Activated CD4-positive, alpha-beta T cell treated with anti-CD3 and anti-CD28 coated beads for 36 hours (primary cell): ENCODE data around the gene DEGS1. TPM values are rescaled to one million over a fixed set of nuclear protein-coding genes. Genes with fewer than 3 reads are reported as not detected.

Experiments
- ATAC-seq: fragments of 200-7000 bp; cut with Tn5 transposase; one replicate; pipeline ENCODE4 v1.10.0; 2021; ENCODE audit warnings: mild to moderate bottlenecking, moderate library complexity
- CTCF ChIA-PET: fragments of 350-600 bp; sonication (Branson Sonifier 250); formaldehyde crosslinking; loops from one replicate; lab custom pipeline; 2021; ENCODE audit warnings: antibody characterized with exemption; lab: Charles Lee
- POLR2A ChIA-PET: fragments of 350-600 bp; sonication (Branson Sonifier 250); formaldehyde crosslinking; loops from one replicate; lab custom pipeline; 2021; ENCODE audit warnings: antibody characterized with exemption, inconsistent platforms; lab: Charles Lee
- DNase-seq: peaks from one replicate; pipeline ENCODE4 v3.0.0-alpha.2; 2020
- H3K27ac Mint-ChIP-seq: one replicate; pipeline ENCODE4 v1.8.0; 2021; ENCODE audit warnings: mixed read lengths
- H3K27me3 Mint-ChIP-seq: one replicate; pipeline ENCODE4 v1.8.0; 2021; ENCODE audit warnings: mixed read lengths
- H3K36me3 Mint-ChIP-seq: one replicate; pipeline ENCODE4 v1.8.0; 2021; ENCODE audit warnings: low read depth, mixed read lengths
- H3K4me1 Mint-ChIP-seq: one replicate; pipeline ENCODE4 v1.8.0; 2021; ENCODE audit warnings: mixed read lengths
- H3K4me3 Mint-ChIP-seq: one replicate; pipeline ENCODE4 v1.8.0; 2021; ENCODE audit warnings: mild to moderate bottlenecking, moderate library complexity, mixed read lengths
- H3K9me3 Mint-ChIP-seq: one replicate; pipeline ENCODE4 v1.8.0; 2021; ENCODE audit warnings: low read depth, mixed read lengths
- intact Hi-C, 2 experiments: fragments of 100-400 bp; cut with DNase I in 1 of 2; cut with micrococcal nuclease in 1 of 2; formaldehyde crosslinking; loops; one replicate each; pipeline versions ENCODE4 v1.14.2 to v1.15.1; 2022 to 2024; cut with DNase I, micrococcal nuclease
- total RNA-seq, 2 experiments: library from RNA; stranded (reverse); gene quantifications; one replicate each; pipeline ENCODE4 v1.2.3, GENCODE V29; 2021

Gene DEGS1
- 10 to 100 TPM; 24.0 to 24.5 TPM for total RNA-seq

- ChIA-PET CTCF (interaction anchor here (0.9 to 1.4 kb wide), 3 partner anchors 9 to 22 kb away, joined by 3 to 5 read pairs (median 3); no protein-coding TSS in a partner anchor), POLR2A (interaction anchor here (1.2 to 1.6 kb wide), 2 partner anchors 9 to 14 kb away, joined by 5 to 7 read pairs; no protein-coding TSS in a partner anchor)
- ATAC-seq = peak; percentile 77
- Mint-ChIP-seq H3K27me3 (peaks cover 5% of the 10 kb centered on the region), H3K4me1 (peaks cover 45% of the 10 kb centered on the region), H3K9me3 (no peaks in the 10 kb centered on the region), H3K4me3 (peak within 1 kb of the TSS; percentile 82), H3K36me3 (peaks cover 19% of the 10 kb centered on the region), H3K27ac (peak within 1 kb of the TSS; percentile 95)
- intact Hi-C loops = loop anchor here (1.0 to 10.0 kb wide), 16 partner anchors 14 to 1262 kb away; partner anchors contain the start of genes NVL (in 2 of the 2), CAPN2 (in 1 of the 2), FBXO28 (in 1 of the 2) and TP53BP2 (in 1 of the 2)
- peak; percentile 91 for DNase-seq
These were observed at the start of gene DEGS1 for GRCh38 chr1:224182866-224183590. TSS of gene DEGS1 (plus strand) at chr1:224183240. CDS start at chr1:224183337, 97 bp downstream.

DNA sequence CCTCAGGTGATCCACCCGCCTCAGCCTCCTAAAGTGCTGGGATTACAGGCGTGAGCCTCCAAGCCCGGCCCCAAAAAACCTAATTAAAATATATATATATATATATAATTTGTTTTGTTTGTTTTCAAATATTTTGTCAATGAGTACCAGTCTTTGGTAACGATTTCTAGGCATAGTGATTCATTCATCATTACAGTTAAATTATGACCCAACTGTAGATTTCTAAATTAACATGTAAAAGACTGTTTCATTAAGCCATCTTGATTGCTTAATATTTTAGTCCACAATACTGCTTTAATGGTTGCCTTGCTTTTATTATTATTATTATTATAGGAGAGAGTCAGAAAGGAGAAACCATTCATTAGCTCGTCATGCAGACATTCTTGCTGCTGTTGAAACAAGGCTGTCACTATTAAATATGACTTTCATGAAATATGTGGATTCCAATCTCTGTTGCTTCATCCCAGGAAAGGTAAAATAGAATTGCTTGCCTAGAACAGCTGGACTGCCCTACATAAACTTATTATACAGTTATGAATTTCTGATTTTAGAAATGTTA is 49.2 kb upstream of the DEGS1 start:
- POLR2A ChIA-PET = no interaction called here

GRCh38 chr1:224137518-224137917 is 45.5 kb upstream of the DEGS1 start:
- DNase-seq (no peak), ATAC-seq (no peak)
- Mint-ChIP-seq H3K27ac (no peak overlapping the region), H3K27me3 (no peaks in the 10 kb centered on the region), H3K4me3 (no peak overlapping the region), H3K9me3 (no peaks in the 10 kb centered on the region), H3K36me3 (peaks cover 13% of the 10 kb centered on the region), H3K4me1 (no peaks in the 10 kb centered on the region)
- ChIA-PET POLR2A (no interaction called here), CTCF (interaction anchor here (0.5 to 2.0 kb wide), 2 partner anchors 15 to 88 kb away, joined by 3 to 5 read pairs; no protein-coding TSS in a partner anchor)
- intact Hi-C loops = no loop called here

More for the DNA sequence above, 49.2 kb upstream of the DEGS1 start:
- Mint-ChIP-seq H3K27me3 (no peaks in the 10 kb centered on the region), H3K27ac (no peak overlapping the region), H3K4me3 (no peak overlapping the region), H3K4me1 (no peaks in the 10 kb centered on the region), H3K36me3 (peaks cover 35% of the 10 kb centered on the region), H3K9me3 (no peaks in the 10 kb centered on the region)
- CTCF ChIA-PET = no interaction called here
- no peak for ATAC-seq
- DNase-seq = no peak
- intact Hi-C loops = no loop called here

- Mint-ChIP-seq H3K4me1 (no peaks in the 10 kb centered on the region), H3K9me3 (no peaks in the 10 kb centered on the region), H3K4me3 (no peak overlapping the region), H3K27me3 (no peaks in the 10 kb centered on the region), H3K36me3 (peaks cover 8% of the 10 kb centered on the region), H3K27ac (no peak overlapping the region)
- POLR2A ChIA-PET = no interaction called here
- CTCF ChIA-PET = interaction anchor here (0.5 to 2.0 kb wide), 3 partner anchors 10 to 89 kb away, joined by 3 to 5 read pairs (median 4); no protein-coding TSS in a partner anchor
- ATAC-seq (no peak), DNase-seq (no peak)
- intact Hi-C loops = no loop called here
These were observed 44.8 kb upstream of the DEGS1 start for GRCh38 chr1:224138198-224138597.

- Mint-ChIP-seq H3K27me3 (no peaks in the 10 kb centered on the region), H3K36me3 (peaks cover 8% of the 10 kb centered on the region), H3K4me1 (no peaks in the 10 kb centered on the region), H3K27ac (no peak overlapping the region), H3K9me3 (no peaks in the 10 kb centered on the region), H3K4me3 (no peak overlapping the region)
- ChIA-PET POLR2A (interaction anchor here (0.7 kb wide), 1 partner anchor 18 kb away, joined by 7 read pairs; no protein-coding TSS in a partner anchor), CTCF (no interaction called here)
- DNase-seq (no peak), ATAC-seq (no peak)
- intact Hi-C loops = no loop called here
These were observed 41.3 kb upstream of the DEGS1 start for GRCh38 chr1:224141693-224142092.

GRCh38 chr1:224149709-224150108 is 33.3 kb upstream of the DEGS1 start:
- DNase-seq (no peak), ATAC-seq (no peak)
- Mint-ChIP-seq H3K36me3 (peaks cover 6% of the 10 kb centered on the region), H3K9me3 (no peaks in the 10 kb centered on the region), H3K4me3 (no peak overlapping the region), H3K27me3 (no peaks in the 10 kb centered on the region), H3K4me1 (peaks cover 9% of the 10 kb centered on the region), H3K27ac (no peak overlapping the region)
- intact Hi-C loops = no loop called here
- CTCF ChIA-PET = interaction anchor here (0.7 kb wide), 1 partner anchor 147 kb away, joined by 3 read pairs; no protein-coding TSS in a partner anchor
- POLR2A ChIA-PET = interaction anchor here (0.6 kb wide), 1 partner anchor 331 kb away, joined by 4 read pairs; no protein-coding TSS in a partner anchor

GRCh38 chr1:224151117-224151516 is 31.9 kb upstream of the DEGS1 start:
- Mint-ChIP-seq H3K27ac (no peak overlapping the region), H3K27me3 (no peaks in the 10 kb centered on the region), H3K36me3 (peaks cover 9% of the 10 kb centered on the region), H3K4me3 (no peak overlapping the region), H3K4me1 (peaks cover 9% of the 10 kb centered on the region), H3K9me3 (no peaks in the 10 kb centered on the region)
- ChIA-PET POLR2A (interaction anchor here (0.7 kb wide), 1 partner anchor 86 kb away, joined by 3 read pairs; no protein-coding TSS in a partner anchor), CTCF (interaction anchor here (0.6 to 0.7 kb wide), 3 partner anchors 29 to 1660 kb away, joined by 3 to 5 read pairs (median 4); no protein-coding TSS in a partner anchor)
- DNase-seq = no peak
- intact Hi-C loops = no loop called here
- ATAC-seq = no peak

- H3K36me3 Mint-ChIP-seq = peaks cover 22% of the 10 kb centered on the region
- intact Hi-C loops = no loop called here
- no peak overlapping the region for H3K27ac Mint-ChIP-seq
- no peaks in the 10 kb centered on the region for H3K9me3 Mint-ChIP-seq
- H3K27me3 Mint-ChIP-seq = no peaks in the 10 kb centered on the region
- ChIA-PET CTCF (no interaction called here), POLR2A (no interaction called here)
- no peak for ATAC-seq
- no peaks in the 10 kb centered on the region for H3K4me1 Mint-ChIP-seq
- no peak overlapping the region for H3K4me3 Mint-ChIP-seq
- no peak for DNase-seq
These were observed 25.7 kb upstream of the DEGS1 start for GRCh38 chr1:224157316-224157715.

GRCh38 chr1:224159541-224159940 is 23.5 kb upstream of the DEGS1 start:
- Mint-ChIP-seq H3K4me1 (no peaks in the 10 kb centered on the region), H3K36me3 (peaks cover 22% of the 10 kb centered on the region), H3K4me3 (no peak overlapping the region), H3K9me3 (no peaks in the 10 kb centered on the region), H3K27ac (no peak overlapping the region), H3K27me3 (no peaks in the 10 kb centered on the region)
- POLR2A ChIA-PET = interaction anchor here (0.6 kb wide), 2 partner anchors 17 to 110 kb away, joined by 6 to 7 read pairs; no protein-coding TSS in a partner anchor
- ATAC-seq (no peak), DNase-seq (no peak)
- intact Hi-C loops = no loop called here
- CTCF ChIA-PET = interaction anchor here (0.8 to 1.4 kb wide), 2 partner anchors 9 to 12 kb away, joined by 3 read pairs; no protein-coding TSS in a partner anchor

GRCh38 chr1:224160171-224160682 is 22.8 kb upstream of the DEGS1 start:
- Mint-ChIP-seq H3K4me1 (no peaks in the 10 kb centered on the region), H3K36me3 (peaks cover 22% of the 10 kb centered on the region), H3K9me3 (no peaks in the 10 kb centered on the region), H3K4me3 (no peak overlapping the region), H3K27ac (no peak overlapping the region), H3K27me3 (no peaks in the 10 kb centered on the region)
- POLR2A ChIA-PET = interaction anchor here (0.6 kb wide), 1 partner anchor 18 kb away, joined by 7 read pairs; no protein-coding TSS in a partner anchor
- ATAC-seq (no peak), DNase-seq (no peak)
- intact Hi-C loops = no loop called here
- CTCF ChIA-PET = interaction anchor here (1.0 kb wide), 1 partner anchor 390 kb away, joined by 4 read pairs; no protein-coding TSS in a partner anchor

DNA sequence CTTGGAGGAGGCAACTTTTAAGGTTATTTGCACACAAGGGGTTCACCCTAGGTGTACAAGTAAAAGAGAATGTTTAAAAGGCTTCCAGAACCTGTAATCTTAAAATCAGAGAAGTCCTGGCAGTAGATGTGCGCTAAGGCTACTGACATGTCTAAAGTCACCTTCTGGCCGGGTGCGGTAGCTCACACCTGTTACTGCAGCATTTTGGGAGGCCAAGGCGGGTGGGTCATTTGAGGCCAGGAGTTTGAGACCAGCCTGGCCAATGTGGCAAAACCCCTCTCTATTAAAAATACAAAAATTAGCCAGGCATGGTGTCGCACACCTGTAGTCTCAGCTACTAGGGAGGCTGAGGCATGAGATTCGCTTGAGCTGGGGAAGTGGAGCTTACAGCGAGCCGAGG is 20.3 kb upstream of the DEGS1 start:
- intact Hi-C loops = no loop called here
- H3K4me1 Mint-ChIP-seq = no peaks in the 10 kb centered on the region
- no peaks in the 10 kb centered on the region for H3K27me3 Mint-ChIP-seq
- POLR2A ChIA-PET = no interaction called here
- H3K36me3 Mint-ChIP-seq = peaks cover 13% of the 10 kb centered on the region
- CTCF ChIA-PET = interaction anchor here (0.7 kb wide), 1 partner anchor 19 kb away, joined by 3 read pairs; no protein-coding TSS in a partner anchor
- no peaks in the 10 kb centered on the region for H3K9me3 Mint-ChIP-seq
- DNase-seq (no peak), ATAC-seq (no peak)
- H3K4me3 Mint-ChIP-seq = no peak overlapping the region
- H3K27ac Mint-ChIP-seq = no peak overlapping the region
